ENCODE measurements around the gene NRSN1.

The NRSN1 gene

GRCh38 chr6:24145690-24146131, 19.7 kb downstream of the NRSN1 start:
- DNase-seq: no peak

GRCh38 chr6:24146871-24147270, 20.9 kb downstream of the NRSN1 start:
- no peak for DNase-seq

- DNase-seq: no peak
These were observed 21.6 kb downstream of the NRSN1 start for GRCh38 chr6:24147511-24148153.

GRCh38 chr6:24148154-24148570, 22.1 kb downstream of the NRSN1 start:
- DNase-seq: no peak

- DNase-seq: no peak
These were observed 22.7 kb downstream of the NRSN1 start for GRCh38 chr6:24148684-24149083.

GRCh38 chr6:24149296-24149695, 23.3 kb downstream of the NRSN1 start:
- DNase-seq: no peak

GRCh38 chr6:24149836-24150235, 23.8 kb downstream of the NRSN1 start:
- DNase-seq: no peak

GRCh38 chr6:24152014-24152413, 26.0 kb downstream of the NRSN1 start:
- DNase-seq: no peak

GRCh38 chr6:24154121-24154520, 28.1 kb downstream of the NRSN1 start:
- no peak for DNase-seq

- no peak for DNase-seq
These were observed 31.9 kb downstream of the NRSN1 start for GRCh38 chr6:24157886-24158285.

GRCh38 chr6:24183584-24183983, 57.6 kb downstream of the NRSN1 start:
- DNase-seq: no peak

GRCh38 chr6:24186349-24186748, 60.3 kb downstream of the NRSN1 start:
- no peak for DNase-seq

GRCh38 chr6:24187965-24188577, 62.1 kb downstream of the NRSN1 start:
- DNase-seq: no peak

- DNase-seq: no peak
These were observed 62.6 kb downstream of the NRSN1 start for GRCh38 chr6:24188578-24189080.

- DNase-seq: no peak
These were observed 65.3 kb downstream of the NRSN1 start for GRCh38 chr6:24191346-24191745.

GRCh38 chr6:24193364-24193763, 67.3 kb downstream of the NRSN1 start:
- DNase-seq: no peak

- DNase-seq: no peak
These were observed 69.1 kb downstream of the NRSN1 start for GRCh38 chr6:24194978-24195700.

GRCh38 chr6:24195836-24196597, 70.0 kb downstream of the NRSN1 start:
- no peak for DNase-seq

Data from NCI-H1436 treated with DMSO at 0.1 percent for 48 hours (cell line).